HEK293 (cell line): ENCODE results near the gene SAMD14.

Experiments
- BCL11A ChIP-seq: fragments of 450-650 bp; formaldehyde crosslinking; IDR thresholded peaks from 2 replicates; pipeline ENCODE4 v1.5.1; 2016; ENCODE audit warnings: low read depth, missing biosample characterization, missing genetic modification characterization
- CTCF ChIP-seq: fragments of 450-650 bp; formaldehyde crosslinking; IDR thresholded peaks from 2 replicates; pipeline ENCODE4 v1.5.1; 2016; ENCODE audit warnings: missing biosample characterization, missing genetic modification characterization
- GLIS1 ChIP-seq: fragments of 450-650 bp; formaldehyde crosslinking; IDR thresholded peaks from 2 replicates; pipeline ENCODE4 v1.5.1; 2016; ENCODE audit warnings: missing biosample characterization, missing genetic modification characterization
- HOXC10 ChIP-seq: sonication (generic); formaldehyde crosslinking; IDR thresholded peaks from 2 replicates; pipeline ENCODE4 v1.8.1; 2023; ENCODE audit warnings: mild to moderate bottlenecking, missing genetic modification reagents
- IKZF3 ChIP-seq: fragments of 450-650 bp; IDR thresholded peaks from 2 replicates; pipeline ENCODE4 v1.5.0; 2018; ENCODE audit warnings: missing biosample characterization, mild to moderate bottlenecking, missing genetic modification characterization, moderate library complexity
- KLF1 ChIP-seq: fragments of 450-650 bp; formaldehyde crosslinking; IDR thresholded peaks from 2 replicates; pipeline ENCODE4 v1.5.1; 2016; ENCODE audit warnings: missing biosample characterization, missing genetic modification characterization
- KLF16 ChIP-seq: fragments of 450-650 bp; formaldehyde crosslinking; IDR thresholded peaks from 2 replicates; pipeline ENCODE4 v1.5.1; 2017; ENCODE audit warnings: missing biosample characterization, missing genetic modification characterization
- KLF17 ChIP-seq: fragments of 450-650 bp; formaldehyde crosslinking; IDR thresholded peaks from 2 replicates; pipeline ENCODE4 v1.5.1; 2016; ENCODE audit warnings: missing biosample characterization, missing genetic modification characterization
- KLF9 ChIP-seq: fragments of 450-650 bp; formaldehyde crosslinking; IDR thresholded peaks from 2 replicates; pipeline ENCODE4 v1.5.1; 2016; ENCODE audit warnings: missing biosample characterization, missing genetic modification characterization, low read depth
- SCRT2 ChIP-seq: fragments of 450-650 bp; formaldehyde crosslinking; IDR thresholded peaks from 2 replicates; pipeline ENCODE4 v1.5.1; 2016; ENCODE audit warnings: missing biosample characterization, missing genetic modification characterization
- SP2 ChIP-seq: fragments of 450-650 bp; formaldehyde crosslinking; IDR thresholded peaks from 2 replicates; pipeline ENCODE4 v1.5.1; 2016; ENCODE audit warnings: missing biosample characterization, missing genetic modification characterization
- ZBTB20 ChIP-seq: fragments of 450-650 bp; formaldehyde crosslinking; IDR thresholded peaks from 2 replicates; pipeline ENCODE4 v1.5.1; 2016; ENCODE audit warnings: missing biosample characterization, missing genetic modification characterization
- ZBTB6 ChIP-seq: fragments of 450-650 bp; formaldehyde crosslinking; IDR thresholded peaks from 2 replicates; pipeline ENCODE4 v1.5.1; 2017; ENCODE audit warnings: missing biosample characterization, missing genetic modification characterization
- ZFHX2 ChIP-seq: fragments of 450-650 bp; formaldehyde crosslinking; conservative IDR thresholded peaks from 2 replicates; pipeline ENCODE4 v1.5.1; 2016; ENCODE audit warnings: missing biosample characterization, missing genetic modification characterization
- ZFP41 ChIP-seq: fragments of 450-650 bp; formaldehyde crosslinking; IDR thresholded peaks from 2 replicates; pipeline ENCODE4 v1.5.1; 2016; ENCODE audit warnings: missing biosample characterization, missing genetic modification characterization, borderline replicate concordance
- ZIC2 ChIP-seq: fragments of 450-650 bp; formaldehyde crosslinking; IDR thresholded peaks from 2 replicates; pipeline ENCODE4 v1.5.1; 2016; ENCODE audit warnings: missing biosample characterization, missing genetic modification characterization
- ZNF10 ChIP-seq: fragments of 450-650 bp; formaldehyde crosslinking; IDR thresholded peaks from 2 replicates; pipeline ENCODE4 v1.5.1; 2017; ENCODE audit warnings: missing biosample characterization, missing genetic modification characterization
- ZNF169 ChIP-seq: fragments of 450-650 bp; formaldehyde crosslinking; IDR thresholded peaks from 2 replicates; pipeline ENCODE4 v1.5.1; 2016; ENCODE audit warnings: missing biosample characterization, missing genetic modification characterization
- ZNF174 ChIP-seq: fragments of 450-650 bp; formaldehyde crosslinking; IDR thresholded peaks from 2 replicates; pipeline ENCODE4 v1.5.0; 2017; ENCODE audit warnings: missing biosample characterization, mild to moderate bottlenecking, missing genetic modification characterization
- ZNF2 ChIP-seq: fragments of 450-650 bp; formaldehyde crosslinking; IDR thresholded peaks from 2 replicates; pipeline ENCODE4 v1.5.1; 2016; ENCODE audit warnings: missing biosample characterization, missing genetic modification characterization
- ZNF311 ChIP-seq: fragments of 450-650 bp; formaldehyde crosslinking; IDR thresholded peaks from 2 replicates; pipeline ENCODE4 v1.5.1; 2017; ENCODE audit warnings: missing biosample characterization, missing genetic modification characterization, borderline replicate concordance
- ZNF324 ChIP-seq: fragments of 450-650 bp; formaldehyde crosslinking; IDR thresholded peaks from 2 replicates; pipeline ENCODE4 v1.5.1; 2016; ENCODE audit warnings: missing biosample characterization, missing genetic modification characterization
- ZNF449 ChIP-seq: fragments of 450-650 bp; formaldehyde crosslinking; IDR thresholded peaks from 2 replicates; pipeline ENCODE4 v1.5.1; 2017; ENCODE audit warnings: missing biosample characterization, mild to moderate bottlenecking, missing genetic modification characterization, moderate library complexity
- ZNF530 ChIP-seq: fragments of 450-650 bp; formaldehyde crosslinking; IDR thresholded peaks from 2 replicates; pipeline ENCODE4 v1.5.1; 2016; ENCODE audit warnings: low read depth, missing biosample characterization, missing genetic modification characterization
- TF ChIP-seq, protein P1 (sequence below): fragments of 450-650 bp; formaldehyde crosslinking; optimal IDR thresholded peaks from 2 replicates; pipeline ENCODE3; 2016; ENCODE audit warnings: missing biosample characterization, mild to moderate bottlenecking, missing genetic modification characterization
- TF ChIP-seq, protein P2 (sequence below): fragments of 450-650 bp; formaldehyde crosslinking; IDR thresholded peaks from 2 replicates; pipeline ENCODE4 v1.5.1; 2016; ENCODE audit warnings: missing biosample characterization, missing genetic modification characterization
- TF ChIP-seq, protein P3 (sequence below): fragments of 450-650 bp; IDR thresholded peaks from 2 replicates; pipeline ENCODE4 v1.5.1; 2018; ENCODE audit warnings: missing biosample characterization, missing genetic modification characterization

Gene SAMD14

GRCh38 chr17:50148226-50149090 lies 18.5 kb upstream of the SAMD14 start (continued):
- TF ChIP-seq ZNF169 (tag by site-specific recombination) (no peak), ZBTB20 (tag by site-specific recombination) (peak; percentile 48), KLF1 (peak; percentile 85), ZNF449 (tag by site-specific recombination) (no peak), ZNF530 (tag by site-specific recombination) (no peak), ZNF324 (tag by site-specific recombination) (no peak), HOXC10 (CRISPR knock-in tag) (no peak), KLF9 (tag by site-specific recombination) (peak; percentile 91), ZFP41 (tag by site-specific recombination) (no peak), SP2 (tag by site-specific recombination) (peak; percentile 72), BCL11A (tag by site-specific recombination) (no peak), ZBTB6 (tag by site-specific recombination) (no peak), ZNF10 (tag by site-specific recombination) (0 out of 2 replicates have a peak, but pooled peaks have one; percentile 27), KLF17 (peak; percentile 67; the same call in 1 of the 2 replicates), ZIC2 (peak; percentile 74), ZNF311 (no peak), SCRT2 (tag by site-specific recombination) (no peak), GLIS1 (tag by site-specific recombination) (peak; percentile 96), ZNF2 (tag by site-specific recombination) (no peak), CTCF (peak; percentile 28), ZFHX2 (tag by site-specific recombination) (peak; percentile 67), IKZF3 (peak; percentile 77; the same call in 1 of the 2 replicates), ZNF174 (tag by site-specific recombination) (no peak), KLF16 (tag by site-specific recombination) (peak; percentile 38; the same call in 1 of the 2 replicates)
- TF ChIP-seq, protein P1, sequence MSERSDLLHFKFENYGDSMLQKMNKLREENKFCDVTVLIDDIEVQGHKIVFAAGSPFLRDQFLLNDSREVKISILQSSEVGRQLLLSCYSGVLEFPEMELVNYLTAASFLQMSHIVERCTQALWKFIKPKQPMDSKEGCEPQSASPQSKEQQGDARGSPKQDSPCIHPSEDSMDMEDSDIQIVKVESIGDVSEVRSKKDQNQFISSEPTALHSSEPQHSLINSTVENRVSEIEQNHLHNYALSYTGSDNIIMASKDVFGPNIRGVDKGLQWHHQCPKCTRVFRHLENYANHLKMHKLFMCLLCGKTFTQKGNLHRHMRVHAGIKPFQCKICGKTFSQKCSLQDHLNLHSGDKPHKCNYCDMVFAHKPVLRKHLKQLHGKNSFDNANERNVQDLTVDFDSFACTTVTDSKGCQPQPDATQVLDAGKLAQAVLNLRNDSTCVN (tag by site-specific recombination), result peak; percentile 28
- TF ChIP-seq, protein P2, sequence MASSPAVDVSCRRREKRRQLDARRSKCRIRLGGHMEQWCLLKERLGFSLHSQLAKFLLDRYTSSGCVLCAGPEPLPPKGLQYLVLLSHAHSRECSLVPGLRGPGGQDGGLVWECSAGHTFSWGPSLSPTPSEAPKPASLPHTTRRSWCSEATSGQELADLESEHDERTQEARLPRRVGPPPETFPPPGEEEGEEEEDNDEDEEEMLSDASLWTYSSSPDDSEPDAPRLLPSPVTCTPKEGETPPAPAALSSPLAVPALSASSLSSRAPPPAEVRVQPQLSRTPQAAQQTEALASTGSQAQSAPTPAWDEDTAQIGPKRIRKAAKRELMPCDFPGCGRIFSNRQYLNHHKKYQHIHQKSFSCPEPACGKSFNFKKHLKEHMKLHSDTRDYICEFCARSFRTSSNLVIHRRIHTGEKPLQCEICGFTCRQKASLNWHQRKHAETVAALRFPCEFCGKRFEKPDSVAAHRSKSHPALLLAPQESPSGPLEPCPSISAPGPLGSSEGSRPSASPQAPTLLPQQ (tag by site-specific recombination), result no peak
- TF ChIP-seq, protein P3, sequence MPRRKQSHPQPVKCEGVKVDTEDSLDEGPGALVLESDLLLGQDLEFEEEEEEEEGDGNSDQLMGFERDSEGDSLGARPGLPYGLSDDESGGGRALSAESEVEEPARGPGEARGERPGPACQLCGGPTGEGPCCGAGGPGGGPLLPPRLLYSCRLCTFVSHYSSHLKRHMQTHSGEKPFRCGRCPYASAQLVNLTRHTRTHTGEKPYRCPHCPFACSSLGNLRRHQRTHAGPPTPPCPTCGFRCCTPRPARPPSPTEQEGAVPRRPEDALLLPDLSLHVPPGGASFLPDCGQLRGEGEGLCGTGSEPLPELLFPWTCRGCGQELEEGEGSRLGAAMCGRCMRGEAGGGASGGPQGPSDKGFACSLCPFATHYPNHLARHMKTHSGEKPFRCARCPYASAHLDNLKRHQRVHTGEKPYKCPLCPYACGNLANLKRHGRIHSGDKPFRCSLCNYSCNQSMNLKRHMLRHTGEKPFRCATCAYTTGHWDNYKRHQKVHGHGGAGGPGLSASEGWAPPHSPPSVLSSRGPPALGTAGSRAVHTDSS (tag by site-specific recombination), result no peak
